NOMO-1 treated with dmso at 0.1 percent for 144 hours (cell line): ENCODE measurements around the gene MEGF11.
"Not testable (repeated sequence)": the region's sequence is repeated elsewhere in the genome, so short reads cannot be mapped to it uniquely, and the experiment has no call there.

ENCODE experiments used
- DNase-seq: peaks from one replicate; lab custom pipeline; 2025; ENCODE audit not compliant: unreplicated experiment; lab: John Stamatoyannopoulos, UW

The MEGF11 gene

DNA sequence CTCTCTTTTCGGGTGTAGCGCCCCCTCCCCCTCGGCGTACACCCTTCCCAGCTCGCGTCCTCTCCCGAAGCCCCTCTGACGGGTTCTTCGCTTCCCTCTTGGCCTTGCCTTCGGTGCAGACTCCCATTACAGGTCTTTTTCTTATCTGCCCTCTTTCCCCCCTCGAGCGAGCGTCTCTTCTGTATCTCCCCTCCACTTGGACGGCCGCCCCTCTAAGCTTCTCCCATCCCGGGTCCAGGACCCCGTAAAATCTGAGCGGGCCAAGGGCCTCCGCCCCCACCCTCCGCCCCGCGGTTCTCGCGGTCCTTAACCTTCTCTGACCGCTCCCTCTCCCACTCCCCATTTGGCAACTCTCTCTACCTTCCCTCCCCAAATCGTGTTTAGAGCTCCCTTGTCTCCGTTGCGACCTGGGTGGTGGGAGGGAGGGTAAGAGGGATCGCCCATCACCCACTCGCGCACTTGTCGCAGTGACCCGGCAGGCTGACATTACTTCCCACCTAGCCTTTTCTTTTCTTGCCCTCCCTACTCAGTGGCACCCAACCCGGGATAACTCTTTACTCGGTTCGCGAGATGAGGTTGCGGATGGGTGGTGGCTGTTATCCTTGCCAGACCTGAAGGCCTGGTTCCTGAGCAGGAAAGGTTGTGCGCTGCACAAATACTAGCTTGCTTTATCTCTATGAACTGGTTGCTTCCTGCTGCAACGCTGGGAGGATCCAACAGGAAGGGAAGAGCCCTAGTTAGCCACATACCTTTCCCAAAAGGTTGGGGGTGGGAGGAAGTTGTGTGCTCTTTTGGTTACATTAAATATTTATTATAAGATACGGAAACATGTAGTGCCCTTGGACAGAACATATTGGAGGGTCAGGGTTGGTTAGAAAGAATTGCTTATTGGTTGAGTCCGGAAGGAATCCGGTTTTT, 383.3 kb downstream of the MEGF11 start:
- no peak for DNase-seq

DNA sequence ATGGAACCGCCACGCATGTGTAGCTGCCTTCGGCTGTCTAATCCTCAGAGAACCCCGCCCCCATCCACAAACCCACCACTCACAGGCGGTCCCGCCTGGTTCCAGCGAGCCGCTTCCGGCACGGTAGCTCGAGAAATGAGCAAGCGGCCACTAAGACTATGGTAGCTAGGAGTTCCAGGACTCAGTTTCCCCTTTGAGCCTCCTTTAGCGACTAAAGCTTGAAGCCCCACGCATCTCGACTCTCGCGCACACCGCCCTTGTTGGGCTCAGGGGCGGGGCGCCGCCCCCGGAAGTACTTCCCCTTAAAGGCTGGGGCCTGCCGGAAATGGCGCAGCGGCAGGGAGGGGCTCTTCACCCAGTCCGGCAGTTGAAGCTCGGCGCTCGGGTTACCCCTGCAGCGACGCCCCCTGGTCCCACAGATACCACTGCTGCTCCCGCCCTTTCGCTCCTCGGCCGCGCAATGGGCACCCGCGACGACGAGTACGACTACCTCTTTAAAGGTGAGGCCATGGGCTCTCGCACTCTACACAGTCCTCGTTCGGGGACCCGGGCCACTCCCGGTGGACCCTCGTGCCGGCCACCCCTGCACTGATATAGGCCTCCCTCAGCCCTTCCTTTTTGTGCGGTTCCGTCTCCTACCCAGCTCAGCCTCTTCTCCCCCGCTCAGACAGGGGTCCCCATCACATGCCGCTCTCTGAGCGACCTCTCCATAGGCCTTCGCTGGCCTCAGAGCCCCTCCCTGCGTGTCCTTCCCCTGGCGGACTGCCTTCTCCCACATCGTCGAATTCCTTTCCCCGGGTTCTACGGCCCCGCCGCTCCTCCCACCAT, 384.2 kb downstream of the MEGF11 start, which contains the start of gene RAB11A:
Gene RAB11A (plus strand): TSS at position 366 of the 828 bp plus-strand sequence. CDS start 95 bp downstream, at position 461.
- peak; percentile 97 for DNase-seq

DNA sequence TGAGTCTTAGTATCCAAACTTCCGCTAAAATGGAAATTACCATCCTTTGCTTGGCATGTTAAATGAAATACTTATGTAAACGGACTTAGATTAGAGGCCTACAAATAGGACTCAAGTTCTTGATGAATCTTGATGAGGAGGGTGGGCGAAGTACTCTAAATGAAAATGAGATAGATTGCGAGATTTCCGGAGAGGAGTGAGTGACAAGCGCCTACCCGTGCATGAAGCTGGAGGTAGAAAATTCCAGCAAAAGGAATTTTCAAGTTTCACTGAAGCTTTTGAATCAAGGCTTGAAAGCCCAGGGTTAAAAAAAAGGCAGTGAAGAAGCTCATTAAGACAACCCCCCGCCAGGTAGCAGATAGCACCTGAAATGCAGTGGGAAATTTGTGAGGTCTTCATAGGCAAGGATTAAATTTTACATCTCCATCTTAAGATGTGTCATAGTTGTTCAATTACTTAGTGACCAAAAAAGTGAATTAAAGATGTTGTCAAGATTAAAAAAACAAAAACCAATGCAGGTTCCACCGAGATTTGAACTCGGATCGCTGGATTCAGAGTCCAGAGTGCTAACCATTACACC, 384.9 kb downstream of the MEGF11 start:
- DNase-seq = no peak

DNA sequence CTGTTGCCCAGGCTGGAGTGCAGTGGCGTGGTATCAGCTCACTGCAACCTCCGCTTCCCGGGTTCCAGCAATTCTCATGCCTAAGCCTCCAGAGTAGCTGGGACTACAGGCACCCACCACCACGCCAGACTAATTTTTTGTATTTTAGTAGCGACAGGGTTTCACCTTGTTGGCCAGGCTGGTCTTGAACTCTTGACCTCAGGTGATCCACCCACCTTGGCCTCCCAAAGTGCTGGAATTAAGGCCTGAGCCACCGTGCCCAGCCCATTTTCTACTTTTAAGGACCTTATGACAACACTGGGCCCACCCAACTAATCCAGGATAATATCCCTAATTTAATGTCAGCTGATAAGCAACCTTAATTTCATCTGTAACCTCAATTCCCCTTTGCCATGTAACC, 385.6 kb downstream of the MEGF11 start:
- DNase-seq = not testable (repeated sequence)

DNA sequence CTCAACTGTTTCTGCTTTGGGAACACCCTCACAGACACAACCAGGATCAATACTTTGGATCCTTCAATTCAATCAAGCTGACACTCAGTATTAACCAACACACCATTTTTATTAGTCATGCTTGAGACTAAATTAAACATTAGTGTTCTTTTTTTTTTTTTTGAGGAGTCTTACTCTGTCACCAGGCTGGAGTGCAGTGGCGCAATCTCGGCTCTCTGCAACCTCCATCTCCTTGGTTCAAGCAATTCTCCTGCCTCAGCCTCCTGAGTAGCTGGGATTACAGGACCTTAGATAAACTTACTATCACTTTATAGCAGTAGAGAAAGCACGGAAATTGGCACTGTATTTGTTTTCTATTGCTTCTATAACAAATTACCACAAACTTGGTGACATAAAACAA, 386.3 kb downstream of the MEGF11 start:
- DNase-seq = no peak

DNA sequence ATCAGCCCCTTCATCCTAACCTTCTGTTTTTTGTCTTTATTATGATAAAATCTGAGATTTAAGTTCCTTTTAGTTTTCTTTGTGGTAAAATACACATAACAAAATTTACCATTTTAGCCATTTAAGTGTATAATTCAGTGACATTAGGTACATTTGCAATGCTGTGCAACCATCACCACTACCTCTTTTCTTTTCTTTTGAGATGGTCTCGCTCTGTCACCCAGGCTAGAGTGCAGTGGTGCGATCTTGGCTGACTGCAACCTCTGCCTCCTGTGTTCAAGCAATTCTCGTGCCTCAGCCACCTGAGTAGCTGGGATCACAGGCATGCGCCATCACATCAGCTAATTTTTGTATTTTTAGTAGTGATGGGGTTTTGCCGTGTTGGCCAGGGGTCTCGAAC, 390.4 kb downstream of the MEGF11 start:
- no peak for DNase-seq

DNA sequence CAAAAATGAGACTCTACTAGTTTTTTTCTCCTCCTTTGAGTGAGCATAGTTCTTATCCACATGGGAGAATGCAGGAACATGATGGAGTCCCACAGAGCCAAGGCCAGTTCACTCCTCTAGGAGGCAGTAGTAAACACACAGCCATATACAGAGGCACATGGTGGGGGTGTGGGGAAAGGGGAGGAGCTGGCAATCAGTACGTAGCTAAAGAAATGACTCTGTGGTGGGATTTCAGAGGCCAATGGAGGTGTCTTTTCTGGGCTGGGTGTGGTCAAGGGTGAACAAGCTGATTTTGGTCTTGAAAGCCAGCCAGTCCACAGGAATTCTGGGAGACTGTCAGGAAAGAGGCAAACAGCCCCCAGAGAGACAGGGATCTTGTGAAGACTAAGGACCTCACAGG, 390.9 kb downstream of the MEGF11 start:
- peak; percentile 58 for DNase-seq

DNA sequence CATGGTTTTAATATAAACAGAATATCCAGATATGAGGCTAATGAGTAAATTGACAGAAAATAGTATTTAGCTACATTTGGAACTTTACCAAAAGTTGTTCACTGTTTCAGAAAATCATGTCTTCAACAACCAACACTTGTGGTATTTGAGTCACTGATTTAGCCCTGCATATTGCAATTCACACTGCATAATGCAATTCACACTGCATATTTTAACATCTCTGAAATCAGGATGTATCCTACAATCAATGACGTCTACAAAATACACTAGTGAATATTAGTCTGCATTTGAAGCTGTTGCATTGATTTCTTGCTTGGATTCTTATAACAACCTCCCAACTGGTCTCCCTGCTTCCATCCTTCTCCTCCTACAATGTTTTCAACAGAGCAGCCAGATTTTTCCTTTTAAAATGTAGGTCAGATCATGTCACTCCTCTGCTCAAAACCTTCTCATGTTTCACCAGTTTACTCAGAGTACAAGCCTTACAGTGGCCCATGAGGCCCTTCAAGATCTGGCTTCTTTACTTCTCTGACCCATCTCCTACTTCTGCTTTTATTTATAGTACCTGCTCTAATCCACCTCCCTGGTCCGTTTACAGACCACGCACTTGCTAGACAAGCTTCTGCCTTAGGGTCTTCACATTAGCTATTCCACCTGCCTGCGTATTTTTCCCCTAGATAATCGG, 395.7 kb downstream of the MEGF11 start:
- DNase-seq = no peak

DNA sequence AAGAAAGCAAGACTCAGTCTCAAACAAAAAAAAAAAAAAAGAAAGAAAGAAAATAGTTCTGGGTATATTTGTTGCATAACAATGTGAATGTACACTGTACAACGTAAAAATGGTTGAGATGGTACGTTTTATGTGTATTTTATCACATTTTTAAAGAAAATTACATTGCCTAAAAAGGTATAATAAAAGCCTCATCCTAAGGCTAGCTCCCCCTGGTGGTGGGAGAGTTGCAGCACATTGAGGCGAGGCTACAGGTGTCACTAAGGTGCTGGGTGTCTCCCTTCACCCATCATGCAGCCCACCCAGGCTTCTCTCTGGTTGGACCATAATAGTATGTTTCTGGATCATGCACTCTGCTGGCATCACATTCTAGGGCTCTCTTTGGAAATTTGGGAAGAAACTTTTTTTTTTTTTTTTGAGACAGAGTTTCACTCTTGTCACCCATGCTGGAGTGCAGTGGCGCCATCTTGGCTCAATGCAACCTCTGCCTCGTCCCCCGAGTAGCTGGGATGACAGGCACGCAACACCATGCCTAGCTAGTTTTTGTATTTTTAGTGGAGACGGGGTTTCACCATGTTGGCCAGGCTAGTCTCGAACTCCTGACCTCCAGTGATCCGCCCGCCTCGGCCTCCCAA, 396.6 kb downstream of the MEGF11 start:
- DNase-seq = no peak

DNA sequence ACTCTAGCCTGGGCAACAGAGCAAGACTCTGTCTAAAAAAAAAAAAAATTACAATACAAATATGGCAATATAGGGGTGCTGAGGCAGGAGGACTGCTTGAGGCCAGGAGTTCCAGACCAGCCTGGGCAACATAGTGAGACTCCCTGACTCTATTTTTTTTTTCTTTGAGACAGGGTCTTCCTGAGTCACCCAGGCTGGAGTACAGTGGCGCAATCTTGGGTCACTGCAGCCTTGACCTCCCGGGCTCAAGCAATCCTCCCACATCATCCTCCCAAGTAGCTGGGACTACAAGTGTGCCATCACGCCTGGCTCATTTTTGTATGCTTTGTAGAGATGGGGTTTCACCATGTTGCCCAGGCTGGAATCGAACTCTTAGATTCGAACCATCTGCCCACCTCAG, 401.6 kb downstream of the MEGF11 start:
- no peak for DNase-seq

DNA sequence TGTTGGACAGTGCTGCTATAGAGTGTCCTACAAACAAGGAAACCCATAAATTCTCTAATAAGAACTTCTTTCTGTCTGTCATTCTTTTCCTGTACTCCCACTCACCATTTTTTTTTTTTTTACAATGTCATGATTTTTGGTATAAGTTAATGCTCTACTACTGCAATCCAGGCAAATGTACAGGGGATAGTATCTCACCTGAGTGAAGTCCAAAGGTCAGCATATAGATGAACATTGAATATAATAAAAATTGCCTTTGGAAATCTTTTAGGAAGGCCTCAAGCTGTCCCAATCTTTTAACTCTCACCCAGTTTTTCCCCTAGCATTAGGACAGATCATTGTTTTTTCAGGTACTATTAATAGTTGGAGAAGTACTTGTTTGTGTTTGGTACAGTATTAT, 405.6 kb downstream of the MEGF11 start:
- no peak for DNase-seq

DNA sequence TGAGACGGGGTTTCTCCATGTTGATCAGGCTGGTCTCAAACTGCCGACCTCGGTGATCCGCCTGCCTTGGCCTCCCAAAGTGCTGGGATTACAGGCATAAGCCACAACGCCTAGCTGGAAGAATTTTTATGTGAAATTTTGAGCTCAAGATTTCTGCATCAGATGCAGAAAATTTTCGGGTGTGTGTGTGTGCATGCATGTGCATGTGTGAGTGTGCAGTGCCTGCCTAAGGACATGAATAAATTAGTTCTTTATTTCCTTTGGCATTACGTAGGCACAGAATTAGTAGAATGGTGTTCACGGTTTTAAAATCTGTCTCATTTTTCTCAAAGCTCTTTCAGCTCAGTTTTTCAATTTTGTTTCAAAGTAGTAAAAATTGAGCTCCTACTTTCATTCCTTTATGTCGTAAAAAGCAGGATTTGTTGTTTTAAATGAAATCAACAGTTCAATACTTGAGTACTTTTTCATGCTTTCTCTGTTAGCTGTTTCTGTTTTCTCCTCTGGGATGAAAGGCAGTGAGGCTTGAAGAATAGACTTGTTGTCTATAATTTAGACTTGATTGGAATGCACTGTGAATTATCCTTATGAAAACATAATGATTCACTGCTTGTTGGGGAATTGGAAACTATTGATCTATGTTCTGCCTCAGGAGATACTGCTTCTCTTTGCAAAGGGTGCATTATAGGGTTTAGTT, 407.6 kb downstream of the MEGF11 start:
- DNase-seq = no peak
